IMR-90 (cell line): ENCODE measurements around the gene GNA14.

Experiments used
- BHLHE40 ChIP-seq: fragments of 150-350 bp; IDR thresholded peaks from 2 replicates; pipeline ENCODE4 v1.6.1; 2016; ENCODE audit warnings: mild to moderate bottlenecking, low read depth, low read length
- CEBPB ChIP-seq: IDR thresholded peaks from 2 replicates; pipeline ENCODE4 v1.6.1; 2012; ENCODE audit warnings: low read depth, low read length, improper control_type of control experiment
- CHD1 ChIP-seq: IDR thresholded peaks from 2 replicates; pipeline ENCODE4 v1.6.1; 2012; ENCODE audit warnings: low read depth, low read length, improper control_type of control experiment
- FOS ChIP-seq: fragments of 150-350 bp; IDR thresholded peaks from 2 replicates; pipeline ENCODE4 v1.6.1; 2016; ENCODE audit warnings: low read depth, low read length
- MAZ ChIP-seq: IDR thresholded peaks from 2 replicates; pipeline ENCODE4 v1.6.1; 2012; ENCODE audit warnings: low read depth, mild to moderate bottlenecking, low read length, improper control_type of control experiment, moderate library complexity, borderline replicate concordance
- NFE2L2 ChIP-seq: fragments of 150-350 bp; IDR thresholded peaks from 2 replicates; pipeline ENCODE4 v1.6.1; 2016; ENCODE audit warnings: low read depth, mild to moderate bottlenecking, low read length
- POLR2A ChIP-seq: IDR thresholded peaks from 2 replicates; pipeline ENCODE4 v1.6.1; 2012; ENCODE audit warnings: mild to moderate bottlenecking, low read depth, low read length
- RCOR1 ChIP-seq: IDR thresholded peaks from 2 replicates; pipeline ENCODE4 v1.6.1; 2012; ENCODE audit warnings: mild to moderate bottlenecking, low read length, improper control_type of control experiment; ENCODE audit not compliant: insufficient replicate concordance
- RFX5 ChIP-seq: IDR thresholded peaks from 2 replicates; pipeline ENCODE4 v1.8.0; 2012; ENCODE audit warnings: low read depth, mild to moderate bottlenecking, low read length, moderate library complexity
- SMC3 ChIP-seq: fragments of 150-350 bp; IDR thresholded peaks from 2 replicates; pipeline ENCODE4 v1.6.1; 2016; ENCODE audit warnings: low read depth, mild to moderate bottlenecking, antibody characterized with exemption, low read length, moderate library complexity
- TF ChIP-seq, protein P1 (sequence below): conservative IDR thresholded peaks from 2 replicates; pipeline ENCODE4 v1.5.1; 2012; ENCODE audit warnings: mild to moderate bottlenecking, low read depth, low read length, improper control_type of control experiment
- TF ChIP-seq, protein P2 (sequence below): fragments of 150-350 bp; IDR thresholded peaks from 2 replicates; pipeline ENCODE4 v1.6.1; 2017; ENCODE audit warnings: mild to moderate bottlenecking, antibody characterized with exemption, low read length, low read depth
- TF ChIP-seq, protein P3 (sequence below): fragments of 150-350 bp; IDR thresholded peaks from 2 replicates; pipeline ENCODE4 v1.6.1; 2016; ENCODE audit warnings: low read depth, mild to moderate bottlenecking, low read length, moderate library complexity, borderline replicate concordance

DNA sequence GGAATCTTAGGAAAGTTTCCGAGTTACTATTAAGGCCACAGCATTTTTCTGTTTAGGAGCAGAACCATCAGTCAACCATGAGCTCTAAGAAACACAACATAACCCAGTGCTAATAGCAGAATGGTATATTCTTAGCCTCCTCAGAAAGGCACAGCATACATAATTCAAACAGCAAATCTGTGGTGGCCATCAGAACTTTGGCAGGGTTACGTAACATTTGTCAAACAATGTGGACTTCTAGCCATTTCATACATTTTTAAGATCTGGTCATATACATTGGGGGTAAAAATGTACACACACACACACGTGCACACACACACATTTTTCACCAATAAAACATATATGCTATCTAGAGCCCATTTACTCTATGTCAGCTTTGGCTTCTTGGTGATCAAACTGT is 225.2 kb downstream of the GNA14 start:
- TF ChIP-seq, protein P1, sequence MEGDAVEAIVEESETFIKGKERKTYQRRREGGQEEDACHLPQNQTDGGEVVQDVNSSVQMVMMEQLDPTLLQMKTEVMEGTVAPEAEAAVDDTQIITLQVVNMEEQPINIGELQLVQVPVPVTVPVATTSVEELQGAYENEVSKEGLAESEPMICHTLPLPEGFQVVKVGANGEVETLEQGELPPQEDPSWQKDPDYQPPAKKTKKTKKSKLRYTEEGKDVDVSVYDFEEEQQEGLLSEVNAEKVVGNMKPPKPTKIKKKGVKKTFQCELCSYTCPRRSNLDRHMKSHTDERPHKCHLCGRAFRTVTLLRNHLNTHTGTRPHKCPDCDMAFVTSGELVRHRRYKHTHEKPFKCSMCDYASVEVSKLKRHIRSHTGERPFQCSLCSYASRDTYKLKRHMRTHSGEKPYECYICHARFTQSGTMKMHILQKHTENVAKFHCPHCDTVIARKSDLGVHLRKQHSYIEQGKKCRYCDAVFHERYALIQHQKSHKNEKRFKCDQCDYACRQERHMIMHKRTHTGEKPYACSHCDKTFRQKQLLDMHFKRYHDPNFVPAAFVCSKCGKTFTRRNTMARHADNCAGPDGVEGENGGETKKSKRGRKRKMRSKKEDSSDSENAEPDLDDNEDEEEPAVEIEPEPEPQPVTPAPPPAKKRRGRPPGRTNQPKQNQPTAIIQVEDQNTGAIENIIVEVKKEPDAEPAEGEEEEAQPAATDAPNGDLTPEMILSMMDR = no peak
- TF ChIP-seq RFX5 (no peak), POLR2A (no peak), CEBPB (peak; percentile 60), CHD1 (no peak), RCOR1 (no peak), SMC3 (no peak), MAZ (no peak), NFE2L2 (no peak), FOS (no peak), BHLHE40 (no peak)
- TF ChIP-seq, protein P2, sequence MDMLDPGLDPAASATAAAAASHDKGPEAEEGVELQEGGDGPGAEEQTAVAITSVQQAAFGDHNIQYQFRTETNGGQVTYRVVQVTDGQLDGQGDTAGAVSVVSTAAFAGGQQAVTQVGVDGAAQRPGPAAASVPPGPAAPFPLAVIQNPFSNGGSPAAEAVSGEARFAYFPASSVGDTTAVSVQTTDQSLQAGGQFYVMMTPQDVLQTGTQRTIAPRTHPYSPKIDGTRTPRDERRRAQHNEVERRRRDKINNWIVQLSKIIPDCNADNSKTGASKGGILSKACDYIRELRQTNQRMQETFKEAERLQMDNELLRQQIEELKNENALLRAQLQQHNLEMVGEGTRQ = no peak
- TF ChIP-seq, protein P3, sequence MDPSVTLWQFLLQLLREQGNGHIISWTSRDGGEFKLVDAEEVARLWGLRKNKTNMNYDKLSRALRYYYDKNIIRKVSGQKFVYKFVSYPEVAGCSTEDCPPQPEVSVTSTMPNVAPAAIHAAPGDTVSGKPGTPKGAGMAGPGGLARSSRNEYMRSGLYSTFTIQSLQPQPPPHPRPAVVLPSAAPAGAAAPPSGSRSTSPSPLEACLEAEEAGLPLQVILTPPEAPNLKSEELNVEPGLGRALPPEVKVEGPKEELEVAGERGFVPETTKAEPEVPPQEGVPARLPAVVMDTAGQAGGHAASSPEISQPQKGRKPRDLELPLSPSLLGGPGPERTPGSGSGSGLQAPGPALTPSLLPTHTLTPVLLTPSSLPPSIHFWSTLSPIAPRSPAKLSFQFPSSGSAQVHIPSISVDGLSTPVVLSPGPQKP = no peak
